HCT116 (cell line): ENCODE measurements around the gene CYSTM1. TPM values are rescaled to one million over a fixed set of nuclear protein-coding genes. Genes with fewer than 3 reads are reported as not detected.

ENCODE experiments used
- ATAC-seq: fragments of 200-7000 bp; cut with Tn5 transposase; 2 replicates; pipeline ENCODE4 v1.9.1; 2020; ENCODE audit warnings: mild to moderate bottlenecking, moderate library complexity
- BruUV-seq: library from RNA; stranded (reverse); fragments of 400-500 nt; replicated peaks from 2 replicates; lab custom pipeline; 2021; lab: Mats Ljungman, UMichigan
- CTCF ChIA-PET: fragments of 300-600 bp; sonication (Branson Sonifier 250); formaldehyde crosslinking; loops from one replicate; lab custom pipeline; 2021; ENCODE audit warnings: antibody characterized with exemption; lab: Charles Lee
- POLR2A ChIA-PET: fragments of 300-600, 350-600 bp; sonication (Branson Sonifier 250); formaldehyde crosslinking; loops from one replicate; lab custom pipeline; 2021; ENCODE audit warnings: antibody characterized with exemption; lab: Charles Lee
- RAD21 ChIA-PET, 2 experiments: fragments of 300-600 bp; sonication (Branson Sonifier 250); formaldehyde crosslinking; loops; one replicate each; lab custom pipeline; 2023; ENCODE audit warnings: low total read pairs in 2 of 2; ENCODE audit not compliant: uncharacterized antibody in 2 of 2, unreplicated experiment in 2 of 2, low non-redundant PET in 1 of 2; lab: Charles Lee
- DNase-seq: peaks from one replicate; pipeline ENCODE4 v3.0.0-alpha.2; 2010; ENCODE audit warnings: low read depth, low spot score
- H2AFZ ChIP-seq: fragments of 200-600 bp; shearing (Covaris generic), sonication (generic); 2 replicates; pipeline ENCODE4 v1.6.1; 2017; ENCODE audit warnings: low read depth, mixed run types, mixed read lengths, antibody characterized with exemption, low read length; ENCODE audit not compliant: poor library complexity, severe bottlenecking
- H3K27ac ChIP-seq: 2 replicates; pipeline ENCODE4 v1.5.1; 2012; ENCODE audit warnings: low read depth, low read length
- H3K27me3 ChIP-seq: fragments of 200-600 bp; sonication (generic); 2 replicates; pipeline ENCODE4 v1.6.1; 2016; ENCODE audit warnings: mixed run types, low read length, mixed read lengths; ENCODE audit not compliant: insufficient read depth
- H3K36me3 ChIP-seq, 2 experiments: fragments of 200-500 bp in 1 of 2; fragments of 200-600 bp in 1 of 2; sonication (Bioruptor generic) in 1 of 2; sonication (generic) in 1 of 2; 2 replicates each; pipeline versions ENCODE4 v1.5.1 to v1.6.1; 2014 to 2016; ENCODE audit warnings: low read length in 2 of 2, inconsistent platforms in 1 of 2, mixed read lengths in 1 of 2, mixed run types in 1 of 2; ENCODE audit not compliant: insufficient read depth in 2 of 2, control insufficient read depth in 1 of 2
- H3K4me1 ChIP-seq, 2 experiments: fragments of 200-600 bp in 1 of 2; sonication (generic) in 1 of 2; 2 replicates each; pipeline versions ENCODE4 v1.5.1 to v1.6.1; 2012 to 2017; ENCODE audit warnings: low read length in 2 of 2, inconsistent platforms in 1 of 2, mild to moderate bottlenecking in 1 of 2, mixed read lengths in 1 of 2, mixed run types in 1 of 2, moderate library complexity in 1 of 2; ENCODE audit not compliant: insufficient read depth in 2 of 2, control insufficient read depth in 1 of 2
- H3K4me2 ChIP-seq: fragments of 200-600 bp; sonication (generic); 2 replicates; pipeline ENCODE4 v1.6.1; 2017; ENCODE audit warnings: mixed run types, low read length, mixed read lengths
- H3K4me3 ChIP-seq, 2 experiments: fragments of 200-600 bp in 1 of 2; sonication (generic) in 1 of 2; replicated peaks in 1 of 2; 2 replicates each; pipeline ENCODE4 v1.5.1; 2011 to 2016; ENCODE audit warnings: low read length in 2 of 2, control low read depth in 1 of 2, low read depth in 1 of 2, mild to moderate bottlenecking in 1 of 2, mixed read lengths in 1 of 2, mixed run types in 1 of 2
- H3K79me2 ChIP-seq: fragments of 200-600 bp; sonication (generic); 2 replicates; pipeline ENCODE4 v1.6.1; 2017; ENCODE audit warnings: mild to moderate bottlenecking, mixed run types, low read length, moderate library complexity, mixed read lengths; ENCODE audit not compliant: insufficient read depth
- H3K9ac ChIP-seq: fragments of 200-600 bp; sonication (generic); 2 replicates; pipeline ENCODE4 v1.6.1; 2016; ENCODE audit warnings: low read length, mixed read lengths
- H3K9me2 ChIP-seq: fragments of 200-600 bp; sonication (generic), shearing (Covaris generic); 2 replicates; pipeline ENCODE4 v1.6.1; 2017; ENCODE audit warnings: mixed run types, mild to moderate bottlenecking, moderate library complexity; ENCODE audit not compliant: insufficient read depth
- H3K9me3 ChIP-seq, 2 experiments: fragments of 200-500 bp in 1 of 2; fragments of 200-600 bp in 1 of 2; sonication (Bioruptor generic) in 1 of 2; sonication (generic) in 1 of 2; 2 replicates each; pipeline ENCODE4 v1.6.1; 2014 to 2017; ENCODE audit warnings: low read length in 2 of 2, mixed read lengths in 2 of 2, inconsistent platforms in 1 of 2, low read depth in 1 of 2, mild to moderate bottlenecking in 1 of 2, mixed run types in 1 of 2, moderate library complexity in 1 of 2; ENCODE audit not compliant: control insufficient read depth in 1 of 2, insufficient read depth in 1 of 2
- H4K20me1 ChIP-seq: fragments of 200-600 bp; sonication (generic), shearing (Covaris generic); 2 replicates; pipeline ENCODE4 v1.6.1; 2017; ENCODE audit warnings: mixed run types, mild to moderate bottlenecking, moderate library complexity; ENCODE audit not compliant: insufficient read depth
- CBX3 ChIP-seq: IDR thresholded peaks from 2 replicates; pipeline ENCODE4 v1.6.1; 2012; ENCODE audit warnings: low read depth
- CEBPB ChIP-seq: IDR thresholded peaks from 2 replicates; pipeline ENCODE4 v1.6.1; 2012; ENCODE audit warnings: low read depth
- CTCF ChIP-seq, 3 experiments: fragments of 200-600 bp in 1 of 3; sonication (generic) in 1 of 3; IDR thresholded peaks in 2 of 3; conservative IDR thresholded peaks in 1 of 3; 2 replicates each; pipeline ENCODE4 v1.5.1; 2012 to 2017; ENCODE audit warnings: low read depth in 2 of 3, low read length in 2 of 3, antibody characterized with exemption in 1 of 3, borderline replicate concordance in 1 of 3, control low read depth in 1 of 3, mild to moderate bottlenecking in 1 of 3, mixed read lengths in 1 of 3, mixed run types in 1 of 3, moderate library complexity in 1 of 3; ENCODE audit not compliant: insufficient read depth in 1 of 3
- EGR1 ChIP-seq: IDR thresholded peaks from 2 replicates; pipeline ENCODE4 v1.6.1; 2012; ENCODE audit warnings: low read depth
- EZH2phosphoT487 ChIP-seq: fragments of 200-600 bp; IDR thresholded peaks from 2 replicates; pipeline ENCODE4 v1.6.1; 2018; ENCODE audit warnings: antibody characterized with exemption, borderline replicate concordance
- JUND ChIP-seq: IDR thresholded peaks from 2 replicates; pipeline ENCODE4 v1.6.1; 2012
- MAX ChIP-seq: IDR thresholded peaks from 2 replicates; pipeline ENCODE4 v1.6.1; 2012
- POLR2A ChIP-seq: IDR thresholded peaks from 2 replicates; pipeline ENCODE4 v1.7.0; 2011; ENCODE audit warnings: borderline replicate concordance; ENCODE audit not compliant: insufficient read depth, insufficient read length; ENCODE audit errors: extremely low read depth
- POLR2AphosphoS5 ChIP-seq: IDR thresholded peaks from 2 replicates; pipeline ENCODE4 v1.6.1; 2011; ENCODE audit warnings: mild to moderate bottlenecking, low read depth, low read length, moderate library complexity
- RAD21 ChIP-seq: IDR thresholded peaks from 2 replicates; pipeline ENCODE4 v1.6.1; 2012; ENCODE audit warnings: low read depth, mild to moderate bottlenecking
- REST ChIP-seq: IDR thresholded peaks from 2 replicates; pipeline ENCODE4 v1.6.1; 2012; ENCODE audit warnings: low read depth
- SIN3A ChIP-seq: IDR thresholded peaks from 2 replicates; pipeline ENCODE4 v1.6.1; 2012; ENCODE audit warnings: low read depth
- SRF ChIP-seq: IDR thresholded peaks from 2 replicates; pipeline ENCODE4 v1.6.1; 2012; ENCODE audit warnings: low read depth
- TCF7L2 ChIP-seq: IDR thresholded peaks from 2 replicates; pipeline ENCODE4 v1.7.0; 2011; ENCODE audit warnings: borderline replicate concordance, inconsistent platforms; ENCODE audit not compliant: insufficient read depth, insufficient read length; ENCODE audit errors: extremely low read depth
- YY1 ChIP-seq: IDR thresholded peaks from 2 replicates; pipeline ENCODE4 v1.6.1; 2011; ENCODE audit warnings: low read length, low read depth, moderate library complexity, mild to moderate bottlenecking; ENCODE audit not compliant: insufficient replicate concordance; ENCODE audit errors: extremely low read depth
- ZFX ChIP-seq: fragments of 450-650 bp; IDR thresholded peaks from 2 replicates; pipeline ENCODE4 v1.6.1; 2017
- intact Hi-C: fragments of 100-400 bp; cut with micrococcal nuclease; formaldehyde crosslinking; loops from 2 replicates; pipeline ENCODE4 v1.10.0; 2022
- total RNA-seq: library from RNA; stranded (reverse); gene quantifications from one replicate; pipeline ENCODE4 v1.2.1, GENCODE V29; 2021; ENCODE audit not compliant: unreplicated experiment
- TF ChIP-seq, protein P1 (sequence below): IDR thresholded peaks from 2 replicates; pipeline ENCODE4 v1.6.1; 2012

Gene CYSTM1
- total RNA-seq, 1 experiment from 2014 or later = 56.0 TPM

GRCh38 chr5:140202610-140203009, 27.6 kb downstream of the CYSTM1 start (continued):
- TF ChIP-seq CTCF (IDR thresholded peaks at IDR 0.05 in 2 of 3, conservative IDR thresholded peaks at IDR 0.05 in 1 of 3; ENCODE audit: borderline replicate concordance in 1 of 3, insufficient read depth in 1 of 3, low read depth in 2 of 3, low read length in 2 of 3) (no peak), POLR2A (no peak), SRF (no peak), CEBPB (no peak), POLR2AphosphoS5 (no peak), TCF7L2 (no peak), SIN3A (no peak)

DNA sequence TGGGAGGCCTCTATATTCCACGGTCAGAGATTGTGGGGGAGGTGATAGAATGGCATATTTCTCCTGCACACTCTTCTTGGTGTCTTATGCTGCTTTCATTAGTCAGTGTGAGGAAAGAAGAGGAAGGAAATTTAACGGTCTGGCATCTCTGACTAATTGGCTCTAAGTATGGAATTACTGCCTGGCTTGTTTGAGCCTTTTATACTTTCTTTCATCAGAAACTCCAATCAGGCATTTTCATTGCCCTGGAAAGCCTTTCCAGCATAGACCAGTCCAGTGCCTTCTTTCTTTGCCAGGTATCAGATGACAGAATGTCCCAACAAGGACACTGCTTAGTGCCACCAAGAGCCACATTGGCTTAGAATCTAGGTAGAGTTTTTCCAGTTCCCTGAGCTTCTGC, 30.2 kb downstream of the CYSTM1 start:
- intact Hi-C loops = no loop called here
- no TSS peak for BruUV-seq

More for the DNA sequence above, 30.2 kb downstream of the CYSTM1 start:
- Histone ChIP-seq H3K4me3 (no peak overlapping the region), H3K27ac (no peak overlapping the region), H3K36me3 (no peaks in the 10 kb centered on the region)
- no peak for TF ChIP-seq REST
- TF ChIP-seq EZH2phosphoT487 = no peak
- no peak for TF ChIP-seq RAD21
- no peak for TF ChIP-seq CBX3
- no peak for TF ChIP-seq EGR1
- TF ChIP-seq SIN3A = no peak
- no peak for TF ChIP-seq SRF
- TF ChIP-seq, protein P1, sequence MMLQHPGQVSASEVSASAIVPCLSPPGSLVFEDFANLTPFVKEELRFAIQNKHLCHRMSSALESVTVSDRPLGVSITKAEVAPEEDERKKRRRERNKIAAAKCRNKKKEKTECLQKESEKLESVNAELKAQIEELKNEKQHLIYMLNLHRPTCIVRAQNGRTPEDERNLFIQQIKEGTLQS = no peak
- no peak for TF ChIP-seq MAX
- no peak for TF ChIP-seq ZFX
- no peak for TF ChIP-seq YY1
- no peak for TF ChIP-seq POLR2A
- no peak for TF ChIP-seq JUND
- TF ChIP-seq, all 23 proteins: peak for 0
- H3K4me1 ChIP-seq = peaks cover 29 to 50% of the 10 kb centered on the region in 2 experiments
- no peaks in the 10 kb centered on the region for H3K27me3 ChIP-seq
- H3K4me2 ChIP-seq = peak overlapping the region; percentile 49
- no peaks in the 10 kb centered on the region for H3K9me3 ChIP-seq
- ChIA-PET CTCF (no interaction called here), RAD21 (no interaction called here), POLR2A (interaction anchor here (0.6 kb wide), 1 partner anchor 417 kb away, joined by 4 read pairs; no protein-coding TSS in a partner anchor)
- H3K79me2 ChIP-seq = peaks cover 41% of the 10 kb centered on the region
- no peak for DNase-seq
- no peak overlapping the region for H2AFZ ChIP-seq
- no peak overlapping the region for H3K9ac ChIP-seq
- ATAC-seq = peak; percentile 32; the same call in 1 of the 2 replicates
- no peaks in the 10 kb centered on the region for H3K9me2 ChIP-seq
- no peaks in the 10 kb centered on the region for H4K20me1 ChIP-seq
